SW 1271 (cell line): ENCODE data around the gene HOXB9.

ENCODE experiments used
- DNase-seq, 2 experiments: peaks; one replicate each; lab custom pipeline; 2025; lab: John Stamatoyannopoulos, UW

HOXB9 gene

GRCh38 chr17:48583708-48584222, 42.4 kb downstream of the HOXB9 start:
- DNase-seq = no peak

- DNase-seq = no peak
Measured at GRCh38 chr17:48582750-48583069, 43.4 kb downstream of the HOXB9 start.

GRCh38 chr17:48579760-48580554, 46.2 kb downstream of the HOXB9 start:
- DNase-seq = no peak

DNA sequence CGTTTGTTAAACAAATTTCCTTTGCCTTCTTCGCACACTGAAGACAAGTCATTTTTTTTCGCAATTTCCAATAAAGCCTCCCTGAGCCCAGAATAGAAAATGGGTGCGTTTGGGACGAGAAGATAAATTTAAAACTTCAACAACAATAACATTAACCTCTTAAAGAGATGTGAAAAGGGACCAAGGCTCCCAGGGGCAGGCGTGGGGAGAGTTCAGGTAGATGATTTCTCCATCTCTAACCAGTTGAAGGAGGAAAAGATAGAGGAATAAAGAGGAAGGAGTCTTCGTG, 46.7 kb downstream of the HOXB9 start:
- DNase-seq = no peak

GRCh38 chr17:48578616-48579470, 47.3 kb downstream of the HOXB9 start:
- DNase-seq = no peak

- peak in 1 of 2 experiments; percentile 39 for DNase-seq
Measured at GRCh38 chr17:48577946-48578615, 48.1 kb downstream of the HOXB9 start, which contains the start of gene HOXB4. Gene HOXB4, minus strand, starts transcription at chr17:48578350. Its CDS starts 31 bp downstream, at chr17:48578319.

DNA sequence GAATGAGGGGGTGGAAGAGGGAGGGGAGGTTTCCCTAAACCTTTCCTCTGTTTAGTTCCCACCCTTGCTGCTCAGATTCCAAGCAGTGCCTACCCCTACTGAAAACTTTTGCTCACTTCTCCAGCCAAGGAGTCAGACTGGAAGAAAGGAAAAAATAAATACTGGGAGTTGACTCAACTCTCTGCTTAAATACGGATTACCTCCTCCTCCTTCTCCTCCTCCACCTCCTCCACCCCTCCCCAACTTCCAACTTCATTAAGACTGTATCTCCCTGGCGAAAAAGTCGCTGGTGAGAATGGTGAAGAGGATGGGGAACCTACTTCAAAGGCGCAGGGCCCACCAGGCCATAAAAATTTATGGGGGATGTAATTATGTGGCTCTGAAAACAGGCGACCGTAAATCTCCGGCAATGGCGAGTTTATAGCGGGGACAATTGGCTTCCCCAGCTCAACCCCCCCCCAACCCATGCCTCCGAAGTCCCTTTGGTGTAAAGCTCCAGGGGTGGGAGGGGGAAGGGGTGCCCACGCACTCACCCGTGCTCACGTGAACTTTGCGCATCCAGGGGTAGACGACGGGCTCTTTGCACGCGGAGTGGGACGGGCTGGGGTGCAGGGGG, 48.7 kb downstream of the HOXB9 start:
- no peak for DNase-seq

DNA sequence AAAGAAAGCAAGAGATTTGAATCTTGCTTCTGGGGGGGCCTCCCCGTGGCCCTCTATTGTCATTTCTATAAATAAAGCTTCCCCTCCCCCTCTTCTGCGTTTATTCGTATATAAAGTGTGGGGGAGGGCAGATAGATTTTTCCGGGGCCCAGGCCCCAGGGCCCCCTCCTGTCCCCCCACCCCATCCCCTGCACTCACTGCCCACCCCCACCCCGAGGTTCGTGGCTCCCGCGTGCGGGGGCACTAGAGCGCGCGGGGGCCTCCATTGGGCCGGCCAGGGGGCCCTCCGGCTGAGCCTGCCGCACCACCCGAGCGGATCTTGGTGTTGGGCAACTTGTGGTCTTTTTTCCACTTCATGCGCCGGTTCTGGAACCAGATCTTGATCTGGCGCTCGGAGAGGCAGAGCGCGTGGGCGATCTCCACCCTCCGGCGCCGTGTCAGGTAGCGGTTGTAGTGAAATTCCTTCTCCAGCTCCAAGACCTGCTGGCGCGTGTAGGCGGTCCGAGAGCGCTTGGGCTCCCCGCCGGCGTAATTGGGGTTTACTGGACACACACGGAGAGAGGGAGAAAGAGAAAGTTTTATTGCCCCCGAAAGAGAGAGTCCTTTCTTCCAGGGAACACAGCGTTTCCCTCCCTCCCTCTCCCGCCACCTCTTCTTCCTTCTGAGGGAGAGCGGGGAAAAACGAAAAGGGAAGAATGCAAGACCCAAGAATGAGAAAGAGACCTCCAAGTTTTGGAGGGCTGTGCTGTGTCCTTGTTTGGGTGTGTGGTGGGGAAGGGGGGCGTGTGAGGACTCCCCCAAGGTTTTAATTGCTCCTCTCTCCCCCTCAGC, 49.5 kb downstream of the HOXB9 start:
- no peak for DNase-seq

DNA sequence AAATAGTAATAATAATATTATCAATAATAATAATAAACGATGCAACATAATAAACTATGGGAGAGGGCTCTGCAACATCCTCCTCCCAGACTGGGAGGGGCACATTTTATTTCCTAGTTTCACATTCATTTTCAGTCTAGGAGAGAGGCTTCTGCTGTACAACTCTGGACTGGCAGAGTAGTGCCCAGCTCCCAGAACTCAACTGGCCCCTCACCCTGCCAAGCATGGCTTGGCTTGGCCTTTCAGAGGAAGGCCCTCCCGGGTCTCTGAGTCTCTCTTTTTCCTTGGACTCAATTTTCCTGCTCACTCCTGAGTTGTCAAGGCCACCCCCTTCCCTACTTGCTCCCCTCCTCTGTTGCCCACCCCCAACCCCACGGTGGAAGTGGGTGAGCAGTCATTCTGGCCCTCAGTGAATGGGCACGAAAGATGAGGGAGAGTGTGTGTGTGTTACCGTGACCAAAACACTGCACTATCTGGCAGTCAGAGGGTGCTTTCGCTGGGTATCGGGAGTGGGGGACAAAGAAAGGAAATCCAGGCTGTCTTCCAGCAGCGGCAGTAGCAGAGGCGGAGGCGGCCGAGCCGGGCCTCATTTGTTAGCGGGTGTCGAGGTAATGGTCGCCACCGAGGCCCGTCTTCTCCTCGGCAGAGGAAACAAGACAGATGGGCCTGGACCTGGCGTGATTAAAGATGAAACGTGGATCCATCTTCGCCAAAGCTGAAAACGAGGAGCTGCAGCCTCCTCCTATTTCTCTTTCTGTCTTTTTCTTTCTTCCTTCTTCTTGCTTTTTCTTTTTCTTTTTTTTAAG, 50.3 kb downstream of the HOXB9 start:
- no peak for DNase-seq

DNA sequence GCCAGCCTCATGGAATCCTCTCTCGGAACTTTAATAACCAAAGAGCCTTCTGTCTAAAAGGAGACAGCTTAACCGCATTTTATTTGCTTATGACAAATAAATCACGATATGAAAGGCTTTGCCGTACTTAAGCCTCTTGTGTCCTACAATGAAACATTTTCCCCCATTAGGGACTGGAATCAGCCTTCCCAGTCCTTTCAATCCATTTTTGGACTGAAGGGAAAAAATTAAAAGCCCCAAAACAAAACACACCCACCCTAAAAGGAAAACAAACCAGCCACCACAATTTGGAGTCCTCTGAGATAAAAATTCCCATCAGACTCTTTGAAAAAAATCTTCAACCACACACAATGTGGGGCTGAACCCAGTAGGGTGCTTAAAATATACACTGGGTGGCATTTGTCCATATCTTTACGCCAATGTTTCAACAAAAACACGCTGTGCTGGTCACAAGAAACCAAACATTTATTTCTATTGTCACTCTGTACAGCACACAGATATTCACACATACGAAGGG, 51.0 kb downstream of the HOXB9 start:
- DNase-seq = no peak

GRCh38 chr17:48574505-48575065, 51.6 kb downstream of the HOXB9 start:
- no peak for DNase-seq

DNA sequence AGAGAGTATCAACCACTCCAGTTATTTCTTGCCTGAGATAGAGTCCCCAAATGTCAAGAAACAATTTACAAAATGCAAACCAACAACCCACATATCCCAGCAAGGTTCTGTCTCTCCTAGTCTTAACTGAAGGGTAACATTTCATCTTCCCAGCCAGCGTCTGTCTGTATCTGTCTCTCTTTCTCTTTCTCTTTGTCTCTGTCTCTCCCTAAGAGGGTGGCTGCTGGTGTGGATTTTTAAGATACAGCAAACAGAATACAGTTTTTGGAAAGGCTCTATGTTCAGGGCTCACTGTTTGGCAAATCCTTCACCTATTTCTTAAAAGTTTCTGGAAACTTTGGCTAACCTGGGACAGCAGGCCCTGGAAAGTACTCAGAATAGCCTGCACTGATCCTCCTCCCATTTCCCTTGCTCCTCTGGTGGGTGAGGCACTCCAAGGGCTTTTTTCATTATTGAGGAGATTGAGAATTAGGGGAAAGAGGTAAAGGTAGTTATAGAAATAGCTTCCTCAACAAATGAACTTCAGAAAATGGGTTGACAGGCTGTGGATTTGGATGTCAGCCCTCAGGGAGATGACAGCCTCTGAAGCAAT, 54.2 kb downstream of the HOXB9 start:
- no peak for DNase-seq
